Karpas-422 (cell line): Measurements from ENCODE around the gene MYO10. TPM values are rescaled to one million over a fixed set of nuclear protein-coding genes. Genes with fewer than 3 reads are reported as not detected.
"Not testable (repeated sequence)": the region's sequence is repeated elsewhere in the genome, so short reads cannot be mapped to it uniquely, and the experiment has no call there.

Source experiments
- DNase-seq: peaks from one replicate; pipeline ENCODE4 v3.0.0-alpha.2; 2015
- H2AFZ ChIP-seq: fragments of 200-600 bp; sonication (generic); 2 replicates; pipeline ENCODE4 v1.6.1; 2014; ENCODE audit warnings: antibody characterized with exemption, low read length, mixed read lengths
- H3K27ac ChIP-seq: fragments of 200-600 bp; sonication (generic); 2 replicates; pipeline ENCODE4 v1.5.1; 2014; ENCODE audit warnings: mild to moderate bottlenecking, low read length, moderate library complexity
- H3K27me3 ChIP-seq: fragments of 200-600 bp; sonication (generic); 2 replicates; pipeline ENCODE4 v1.6.1; 2014; ENCODE audit warnings: low read length, mixed read lengths
- H3K36me3 ChIP-seq: fragments of 200-600 bp; sonication (generic); 2 replicates; pipeline ENCODE4 v1.6.1; 2014; ENCODE audit warnings: low read length, mixed read lengths; ENCODE audit not compliant: insufficient read depth
- H3K4me1 ChIP-seq: fragments of 200-600 bp; sonication (generic); 2 replicates; pipeline ENCODE4 v1.6.1; 2014; ENCODE audit warnings: mild to moderate bottlenecking, low read length, mixed read lengths
- H3K4me2 ChIP-seq: fragments of 200-600 bp; sonication (generic); 2 replicates; pipeline ENCODE4 v1.6.1; 2014; ENCODE audit warnings: low read length, low read depth, mild to moderate bottlenecking; ENCODE audit not compliant: poor library complexity, severe bottlenecking
- H3K4me3 ChIP-seq: fragments of 200-600 bp; sonication (generic); 2 replicates; pipeline ENCODE4 v1.5.1; 2014; ENCODE audit warnings: mild to moderate bottlenecking, antibody characterized with exemption, low read length, mixed read lengths
- H3K79me2 ChIP-seq: fragments of 200-600 bp; sonication (generic); 2 replicates; pipeline ENCODE4 v1.6.1; 2014; ENCODE audit warnings: mild to moderate bottlenecking, low read length, mixed read lengths
- H3K9ac ChIP-seq: fragments of 200-600 bp; sonication (generic); 2 replicates; pipeline ENCODE4 v1.6.0; 2014; ENCODE audit warnings: low read length
- H3K9me2 ChIP-seq: fragments of 200-600 bp; sonication (generic), shearing (Covaris generic); replicated peaks from 2 replicates; pipeline ENCODE4 v1.6.0; 2014; ENCODE audit warnings: mild to moderate bottlenecking, low read length, moderate library complexity; ENCODE audit not compliant: insufficient read depth
- H3K9me3 ChIP-seq: fragments of 300-700, 200-600 bp; sonication (generic); 2 replicates; pipeline ENCODE4 v1.6.1; 2014; ENCODE audit warnings: low read length, mixed read lengths
- H4K20me1 ChIP-seq: fragments of 200-600 bp; sonication (generic); 2 replicates; pipeline ENCODE4 v1.6.1; 2014; ENCODE audit warnings: mild to moderate bottlenecking, antibody characterized with exemption, low read length, low read depth; ENCODE audit not compliant: insufficient read depth
- total RNA-seq: library from RNA; depleted of rRNA; stranded (reverse); fragments of >200 nt; shearing (Covaris generic); gene quantifications from 2 replicates; pipeline ENCODE4 v1.2.3, GENCODE V29; 2014; ENCODE audit warnings: low replicate concordance

Gene MYO10
- total RNA-seq, 1 experiment from 2014 or later: not detected

DNA sequence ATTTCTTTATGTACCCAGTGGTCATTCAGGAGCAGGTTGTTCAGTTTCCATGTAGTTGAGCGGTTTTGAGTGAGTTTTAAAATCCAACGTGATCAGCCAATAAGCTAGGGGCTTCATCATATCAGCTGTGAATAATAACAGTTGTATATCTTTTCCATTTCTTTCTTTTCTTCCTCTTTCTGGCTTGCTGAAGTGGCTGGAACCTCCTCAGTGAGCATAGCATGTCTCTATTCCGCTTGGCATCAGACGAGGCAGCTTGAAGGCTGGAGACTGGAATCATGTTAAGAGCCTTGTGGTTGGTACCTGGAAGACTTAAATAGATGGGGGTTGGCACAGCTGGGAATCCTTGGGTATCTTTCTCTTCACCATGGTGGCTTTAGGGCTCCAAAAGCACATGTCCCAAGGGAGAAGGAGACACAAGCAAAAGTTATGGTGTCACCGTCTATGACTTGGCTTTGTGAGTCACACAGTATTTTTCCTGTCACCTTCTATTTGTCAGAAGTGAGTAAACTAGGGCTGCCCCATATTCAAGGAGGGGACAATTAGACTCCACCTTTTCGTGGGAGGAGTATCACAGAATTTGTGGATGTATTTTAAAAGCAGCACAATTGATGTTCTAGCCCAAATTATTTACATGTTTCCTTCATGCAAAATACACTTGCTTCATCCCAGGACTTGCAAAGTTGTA, 281.3 kb downstream of the MYO10 start:
- Histone ChIP-seq H3K9me2 (no peaks in the 10 kb centered on the region), H3K27me3 (no peaks in the 10 kb centered on the region), H3K4me2 (no peak overlapping the region), H3K4me3 (no peak overlapping the region), H4K20me1 (no peaks in the 10 kb centered on the region), H3K9me3 (no peaks in the 10 kb centered on the region), H2AFZ (no peak overlapping the region), H3K79me2 (no peaks in the 10 kb centered on the region), H3K4me1 (no peaks in the 10 kb centered on the region), H3K9ac (no peak overlapping the region), H3K27ac (no peak overlapping the region), H3K36me3 (no peaks in the 10 kb centered on the region)
- no peak for DNase-seq

DNA sequence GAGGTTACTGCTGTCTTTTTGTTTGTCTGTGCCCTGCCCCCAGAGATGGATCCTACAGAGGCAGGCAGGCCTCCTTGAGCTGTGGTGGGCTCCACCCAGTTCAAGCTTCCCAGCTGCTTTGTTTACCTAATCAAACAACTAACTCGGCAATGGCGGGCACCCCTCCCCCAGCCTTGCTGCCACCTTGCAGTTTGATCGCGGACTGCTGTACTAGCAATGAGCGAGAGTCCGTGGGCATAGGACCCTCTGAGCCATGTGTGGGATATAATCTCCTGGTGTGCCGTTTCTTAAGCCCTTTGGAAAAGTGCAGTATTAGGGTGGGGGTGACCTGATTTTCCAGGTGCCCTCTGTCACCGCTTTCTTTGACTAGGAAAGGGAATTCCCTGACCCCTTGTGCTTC, 287.3 kb downstream of the MYO10 start:
- H3K36me3 ChIP-seq, H3K4me2 ChIP-seq, H3K9me3 ChIP-seq, H3K4me1 ChIP-seq, DNase-seq, H2AFZ ChIP-seq, H3K27ac ChIP-seq, H3K9ac ChIP-seq, H3K27me3 ChIP-seq, H3K79me2 ChIP-seq, H3K9me2 ChIP-seq, H3K4me3 ChIP-seq, H4K20me1 ChIP-seq: not testable (repeated sequence)

DNA sequence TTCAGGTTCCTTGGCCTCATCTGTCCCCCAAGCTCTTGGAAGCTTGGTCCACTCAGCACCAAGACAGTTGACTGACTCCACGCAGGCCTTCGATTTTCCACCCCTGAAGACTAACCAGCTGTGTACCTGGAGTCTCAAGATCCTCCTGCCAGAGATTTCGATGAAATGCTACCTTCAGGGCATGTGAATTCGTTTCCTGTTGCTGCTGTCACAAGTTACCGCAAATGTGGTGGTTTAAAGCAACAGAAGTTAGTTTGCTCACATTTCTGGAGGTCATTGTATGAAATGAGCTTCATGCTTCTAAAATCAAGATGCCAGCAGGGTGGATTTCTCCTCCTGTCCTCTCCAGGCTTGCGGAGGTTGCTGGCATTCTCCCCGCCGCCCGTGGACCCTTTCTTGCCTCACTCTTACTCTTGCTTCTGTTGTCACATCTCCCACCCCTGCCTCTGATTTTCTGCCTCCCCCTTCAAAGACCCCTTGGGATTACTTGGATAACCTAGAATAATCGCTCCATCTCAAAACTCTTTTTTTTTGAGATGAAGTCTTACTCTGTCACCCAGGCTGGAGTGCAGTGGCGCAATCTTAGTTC, 291.7 kb downstream of the MYO10 start:
- Histone ChIP-seq H3K4me3 (no peak overlapping the region), H3K27ac (no peak overlapping the region), H3K9ac (no peak overlapping the region), H3K36me3 (no peaks in the 10 kb centered on the region), H3K4me2 (no peak overlapping the region), H3K4me1 (no peaks in the 10 kb centered on the region), H3K9me2 (no peaks in the 10 kb centered on the region), H2AFZ (no peak overlapping the region), H3K27me3 (no peaks in the 10 kb centered on the region), H3K79me2 (no peaks in the 10 kb centered on the region), H4K20me1 (no peaks in the 10 kb centered on the region), H3K9me3 (no peaks in the 10 kb centered on the region)
- DNase-seq: no peak

DNA sequence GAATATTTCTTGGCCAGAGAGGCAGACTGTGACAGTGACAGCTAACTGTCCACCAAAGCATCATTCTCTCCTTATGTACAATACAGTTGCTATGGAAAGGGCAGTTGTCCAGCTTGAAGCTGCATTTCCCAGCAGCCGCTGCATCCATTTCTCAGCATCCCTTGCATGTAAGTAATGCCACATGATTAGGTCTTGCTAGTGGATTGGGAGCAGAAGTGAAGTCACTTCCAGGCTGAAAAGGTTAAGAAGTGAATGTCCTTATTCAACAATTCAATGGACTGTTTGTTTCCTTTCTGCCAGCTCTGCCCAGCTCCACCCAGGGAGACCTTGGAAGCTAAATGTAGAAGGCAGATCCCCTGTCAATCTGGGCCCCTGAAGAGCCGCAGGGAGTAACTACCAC, 293.2 kb downstream of the MYO10 start:
- Histone ChIP-seq H3K4me3 (no peak overlapping the region), H3K9ac (no peak overlapping the region), H3K36me3 (no peaks in the 10 kb centered on the region), H3K4me2 (no peak overlapping the region), H2AFZ (no peak overlapping the region), H4K20me1 (no peaks in the 10 kb centered on the region), H3K9me3 (no peaks in the 10 kb centered on the region), H3K79me2 (no peaks in the 10 kb centered on the region), H3K27ac (no peak overlapping the region), H3K27me3 (no peaks in the 10 kb centered on the region), H3K9me2 (no peaks in the 10 kb centered on the region), H3K4me1 (no peaks in the 10 kb centered on the region)
- DNase-seq: no peak

DNA sequence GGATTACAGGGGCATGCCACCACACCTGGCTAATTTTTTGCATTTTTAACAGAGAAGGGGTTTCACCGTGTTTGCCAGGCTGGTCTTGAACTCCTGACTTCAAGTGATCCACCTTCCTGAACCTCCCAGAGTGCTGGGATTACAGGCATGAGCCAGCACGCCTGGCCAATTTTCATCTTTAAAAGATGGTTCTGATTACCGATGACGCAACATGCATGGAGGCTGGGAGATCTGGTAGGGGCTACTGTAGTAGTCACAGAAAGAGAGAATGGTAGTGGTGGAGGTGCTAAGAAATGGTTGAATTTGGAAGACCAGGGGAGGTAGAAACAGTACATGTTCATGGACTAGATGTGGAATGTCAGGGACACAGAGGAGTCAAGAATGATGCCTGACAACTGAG, 296.9 kb downstream of the MYO10 start:
- Histone ChIP-seq H3K4me1 (no peaks in the 10 kb centered on the region), H3K9me2 (no peaks in the 10 kb centered on the region), H2AFZ (no peak overlapping the region), H3K9ac (no peak overlapping the region), H4K20me1 (no peaks in the 10 kb centered on the region), H3K27ac (no peak overlapping the region), H3K36me3 (no peaks in the 10 kb centered on the region), H3K9me3 (no peaks in the 10 kb centered on the region), H3K4me2 (no peak overlapping the region), H3K79me2 (no peaks in the 10 kb centered on the region), H3K4me3 (no peak overlapping the region), H3K27me3 (no peaks in the 10 kb centered on the region)
- no peak for DNase-seq

DNA sequence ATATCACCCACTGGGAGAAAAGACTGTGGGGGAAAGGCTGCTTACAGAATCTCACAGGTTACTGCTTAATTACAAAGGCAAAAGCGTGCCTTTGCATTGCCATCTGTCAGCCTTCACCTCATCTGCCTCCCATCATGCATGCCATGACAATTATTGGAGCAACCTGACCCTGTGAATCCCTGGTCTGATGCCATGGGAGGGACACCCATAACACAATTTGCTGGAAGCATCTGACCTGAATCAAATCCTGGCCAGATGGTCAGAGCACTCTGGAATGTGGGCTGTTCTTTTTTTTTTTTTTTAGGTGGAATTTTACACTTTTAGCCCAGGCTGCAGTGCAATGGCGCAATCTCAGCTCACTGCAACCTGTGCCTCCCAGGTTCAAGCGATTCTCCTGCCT, 307.7 kb downstream of the MYO10 start:
- no peaks in the 10 kb centered on the region for H4K20me1 ChIP-seq
- H2AFZ ChIP-seq: no peak overlapping the region
- no peaks in the 10 kb centered on the region for H3K9me3 ChIP-seq
- H3K27ac ChIP-seq: no peak overlapping the region
- no peaks in the 10 kb centered on the region for H3K4me1 ChIP-seq
- no peak for DNase-seq
- H3K27me3 ChIP-seq: no peaks in the 10 kb centered on the region
- no peak overlapping the region for H3K9ac ChIP-seq
- no peaks in the 10 kb centered on the region for H3K79me2 ChIP-seq
- H3K9me2 ChIP-seq: no peaks in the 10 kb centered on the region
- no peak overlapping the region for H3K4me3 ChIP-seq
- H3K4me2 ChIP-seq: no peak overlapping the region
- no peaks in the 10 kb centered on the region for H3K36me3 ChIP-seq

DNA sequence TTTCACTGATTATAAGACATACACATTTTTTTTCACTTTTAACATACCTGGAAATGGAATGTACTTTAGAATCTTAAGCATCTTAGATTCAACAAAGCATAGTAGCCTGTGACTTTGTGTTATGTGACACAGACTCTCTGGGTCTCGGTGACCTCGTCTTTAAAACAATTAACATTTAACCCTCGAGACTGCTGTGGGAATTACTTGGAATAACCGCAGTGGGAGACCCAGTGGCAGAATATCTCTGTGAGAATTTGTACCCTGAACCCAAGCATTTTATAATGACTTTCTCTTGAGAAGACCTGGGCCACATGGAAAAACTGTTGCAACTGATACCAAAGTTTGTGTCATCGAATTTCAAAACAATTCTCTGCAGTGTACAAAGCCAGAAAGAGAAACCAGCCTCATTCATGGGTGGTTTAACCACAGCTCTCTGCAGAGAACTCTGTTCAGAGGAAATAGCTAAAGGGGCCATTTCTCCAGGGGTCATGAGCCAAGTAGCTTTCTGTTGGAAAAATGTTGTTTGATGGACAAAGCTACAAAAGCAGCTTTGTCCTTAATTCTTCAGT, 309.3 kb downstream of the MYO10 start:
- Histone ChIP-seq H3K4me1 (no peaks in the 10 kb centered on the region), H2AFZ (no peak overlapping the region), H3K4me2 (no peak overlapping the region), H3K27me3 (no peaks in the 10 kb centered on the region), H3K79me2 (no peaks in the 10 kb centered on the region), H3K9me2 (no peaks in the 10 kb centered on the region), H3K9me3 (no peaks in the 10 kb centered on the region), H3K4me3 (no peak overlapping the region), H3K36me3 (no peaks in the 10 kb centered on the region), H3K27ac (no peak overlapping the region), H3K9ac (no peak overlapping the region), H4K20me1 (no peaks in the 10 kb centered on the region)
- DNase-seq: no peak

DNA sequence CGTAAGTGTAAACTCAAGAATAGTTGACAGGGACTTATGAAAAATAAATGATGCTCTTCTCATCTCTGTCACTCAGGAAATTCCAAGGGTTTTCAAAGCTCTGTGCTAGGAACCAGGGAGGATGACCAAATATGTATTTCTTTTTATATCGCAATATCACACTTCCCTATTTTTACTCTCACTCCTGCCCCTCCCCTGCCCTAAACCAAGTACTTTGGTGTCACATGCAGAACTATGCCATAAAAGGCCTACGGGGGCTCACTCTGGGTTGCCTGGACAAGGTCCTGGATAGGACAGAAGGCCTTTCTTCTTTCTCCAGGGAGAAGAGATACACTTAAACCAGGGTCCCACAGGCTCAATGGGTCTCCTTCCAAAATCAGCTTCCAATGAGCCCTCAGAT, 311.0 kb downstream of the MYO10 start:
- Histone ChIP-seq H2AFZ (no peak overlapping the region), H3K4me2 (no peak overlapping the region), H3K27me3 (no peaks in the 10 kb centered on the region), H3K4me3 (no peak overlapping the region), H3K9me2 (no peaks in the 10 kb centered on the region), H3K27ac (no peak overlapping the region), H3K79me2 (no peaks in the 10 kb centered on the region), H3K4me1 (no peaks in the 10 kb centered on the region), H3K9ac (no peak overlapping the region), H4K20me1 (no peaks in the 10 kb centered on the region), H3K9me3 (no peaks in the 10 kb centered on the region), H3K36me3 (no peaks in the 10 kb centered on the region)
- DNase-seq: no peak
